Stimulated activated CD4-positive, alpha-beta T cell treated with anti-CD3 and anti-CD28 coated beads, Interleukin-4, amount 100 ng/mL, for 1 hour (primary cell): ENCODE results near the gene FNBP1.
"Not testable (repeated sequence)": the region's sequence is repeated elsewhere in the genome, so short reads cannot be mapped to it uniquely, and the experiment has no call there.

Experiments used
- DNase-seq: peaks from one replicate; pipeline ENCODE4 v3.0.0-alpha.2; 2020

Gene FNBP1

GRCh38 chr9:129989362-129989708 lies 53.7 kb downstream of the FNBP1 start:
- DNase-seq = no peak

GRCh38 chr9:129988607-129989361 lies 54.2 kb downstream of the FNBP1 start:
- DNase-seq = no peak

- DNase-seq = no peak
Measured at GRCh38 chr9:129987941-129988340, 55.0 kb downstream of the FNBP1 start.

- DNase-seq = no peak
Measured at GRCh38 chr9:129987047-129987446, 55.9 kb downstream of the FNBP1 start.

- DNase-seq = not testable (repeated sequence)
Measured at GRCh38 chr9:129984589-129984988, 58.4 kb downstream of the FNBP1 start.

- no peak for DNase-seq
Measured at GRCh38 chr9:129983891-129984290, 59.1 kb downstream of the FNBP1 start.

GRCh38 chr9:129981180-129981907 lies 61.6 kb downstream of the FNBP1 start:
- DNase-seq = no peak

- DNase-seq = not testable (repeated sequence)
Measured at GRCh38 chr9:129980224-129980623, 62.8 kb downstream of the FNBP1 start.

GRCh38 chr9:129979071-129979745 lies 63.8 kb downstream of the FNBP1 start:
- no peak for DNase-seq

GRCh38 chr9:129972816-129973215 lies 70.2 kb downstream of the FNBP1 start:
- no peak for DNase-seq

GRCh38 chr9:129968690-129969485 lies 74.1 kb downstream of the FNBP1 start:
- DNase-seq = no peak

- DNase-seq = no peak
Measured at GRCh38 chr9:129964901-129965734, 77.9 kb downstream of the FNBP1 start.

GRCh38 chr9:129962889-129963703 lies 79.9 kb downstream of the FNBP1 start:
- peak; percentile 63 for DNase-seq

GRCh38 chr9:129962451-129962864 lies 80.5 kb downstream of the FNBP1 start:
- DNase-seq = no peak

- DNase-seq = no peak
Measured at GRCh38 chr9:129958796-129959195, 84.2 kb downstream of the FNBP1 start.

- no peak for DNase-seq
Measured at GRCh38 chr9:129954868-129955550, 88.0 kb downstream of the FNBP1 start.

- no peak for DNase-seq
Measured at GRCh38 chr9:129953736-129954135, 89.3 kb downstream of the FNBP1 start.

GRCh38 chr9:129952337-129952736 lies 90.7 kb downstream of the FNBP1 start:
- DNase-seq = no peak

GRCh38 chr9:129949821-129950220 lies 93.2 kb downstream of the FNBP1 start:
- DNase-seq = no peak

GRCh38 chr9:129948626-129949025 lies 94.4 kb downstream of the FNBP1 start:
- not testable (repeated sequence) for DNase-seq
